ENCODE data around the gene TNS1.

The TNS1 gene

GRCh38 chr2:217890445-217890844 lies 112.3 kb downstream of the TNS1 start:
- no peak overlapping the region for H3K27ac ChIP-seq (ENCODE audit: low read depth, low read length)
- H3K27me3 ChIP-seq (ENCODE audit: insufficient read depth, low read length): no peaks in the 10 kb centered on the region
- no peaks in the 10 kb centered on the region for H3K4me1 ChIP-seq (ENCODE audit: insufficient read depth, low read length)
- H3K4me3 ChIP-seq (ENCODE audit: low read length): no peak overlapping the region
- H3K36me3 ChIP-seq (ENCODE audit: insufficient read depth, low read length): no peaks in the 10 kb centered on the region
- no peak overlapping the region for H3K9ac ChIP-seq (ENCODE audit: low read depth, low read length)
- WGBS: 89% methylated on average over 4 of the region's 4 CpGs
- no peaks in the 10 kb centered on the region for H3K9me3 ChIP-seq (ENCODE audit: insufficient read depth, low read depth, low read length)

- no peaks in the 10 kb centered on the region for H3K36me3 ChIP-seq (ENCODE audit: insufficient read depth, low read length)
- no peak overlapping the region for H3K27ac ChIP-seq (ENCODE audit: low read depth, low read length)
- WGBS: 93% methylated on average over 5 of the region's 5 CpGs
Observed at GRCh38 chr2:217889656-217890055, 113.1 kb downstream of the TNS1 start.

GRCh38 chr2:217887841-217888701 lies 114.7 kb downstream of the TNS1 start:
- no peaks in the 10 kb centered on the region for H3K9me3 ChIP-seq (ENCODE audit: insufficient read depth, low read depth, low read length)
- H3K27ac ChIP-seq (ENCODE audit: low read depth, low read length): no peak overlapping the region
- H3K36me3 ChIP-seq (ENCODE audit: insufficient read depth, low read length): no peaks in the 10 kb centered on the region
- no peaks in the 10 kb centered on the region for H3K4me1 ChIP-seq (ENCODE audit: insufficient read depth, low read length)
- H3K4me3 ChIP-seq (ENCODE audit: low read length): no peak overlapping the region
- no peak overlapping the region for H3K9ac ChIP-seq (ENCODE audit: low read depth, low read length)
- no peaks in the 10 kb centered on the region for H3K27me3 ChIP-seq (ENCODE audit: insufficient read depth, low read length)
- WGBS: 95% methylated on average over 16 of the region's 16 CpGs

More at GRCh38 chr2:217889656-217890055, 113.1 kb downstream of the TNS1 start:
- H3K9me3 ChIP-seq (ENCODE audit: insufficient read depth, low read depth, low read length): no peaks in the 10 kb centered on the region
- no peaks in the 10 kb centered on the region for H3K4me1 ChIP-seq (ENCODE audit: insufficient read depth, low read length)
- H3K9ac ChIP-seq (ENCODE audit: low read depth, low read length): no peak overlapping the region
- no peak overlapping the region for H3K4me3 ChIP-seq (ENCODE audit: low read length)
- H3K27me3 ChIP-seq (ENCODE audit: insufficient read depth, low read length): no peaks in the 10 kb centered on the region

GRCh38 chr2:217886720-217887309 lies 116.0 kb downstream of the TNS1 start:
- no peak overlapping the region for H3K4me3 ChIP-seq (ENCODE audit: low read length)
- no peaks in the 10 kb centered on the region for H3K27me3 ChIP-seq (ENCODE audit: insufficient read depth, low read length)
- H3K4me1 ChIP-seq (ENCODE audit: insufficient read depth, low read length): no peaks in the 10 kb centered on the region
- H3K27ac ChIP-seq (ENCODE audit: low read depth, low read length): no peak overlapping the region
- no peaks in the 10 kb centered on the region for H3K36me3 ChIP-seq (ENCODE audit: insufficient read depth, low read length)
- H3K9ac ChIP-seq (ENCODE audit: low read depth, low read length): no peak overlapping the region
- WGBS: 22% methylated on average over 5 of the region's 6 CpGs
- H3K9me3 ChIP-seq (ENCODE audit: insufficient read depth, low read depth, low read length): no peaks in the 10 kb centered on the region

GRCh38 chr2:217886091-217886490 lies 116.7 kb downstream of the TNS1 start:
- WGBS: 88% methylated on average over 3 of the region's 3 CpGs
- no peaks in the 10 kb centered on the region for H3K9me3 ChIP-seq (ENCODE audit: insufficient read depth, low read depth, low read length)
- H3K4me3 ChIP-seq (ENCODE audit: low read length): no peak overlapping the region
- H3K9ac ChIP-seq (ENCODE audit: low read depth, low read length): no peak overlapping the region
- H3K36me3 ChIP-seq (ENCODE audit: insufficient read depth, low read length): no peaks in the 10 kb centered on the region
- H3K27ac ChIP-seq (ENCODE audit: low read depth, low read length): no peak overlapping the region
- no peaks in the 10 kb centered on the region for H3K4me1 ChIP-seq (ENCODE audit: insufficient read depth, low read length)
- H3K27me3 ChIP-seq (ENCODE audit: insufficient read depth, low read length): no peaks in the 10 kb centered on the region

- Histone ChIP-seq H3K27me3 (ENCODE audit: insufficient read depth, low read length) (no peaks in the 10 kb centered on the region), H3K4me3 (ENCODE audit: low read length) (no peak overlapping the region), H3K4me1 (ENCODE audit: insufficient read depth, low read length) (no peaks in the 10 kb centered on the region), H3K9me3 (ENCODE audit: insufficient read depth, low read depth, low read length) (no peaks in the 10 kb centered on the region), H3K27ac (ENCODE audit: low read depth, low read length) (no peak overlapping the region), H3K36me3 (ENCODE audit: insufficient read depth, low read length) (no peaks in the 10 kb centered on the region), H3K9ac (ENCODE audit: low read depth, low read length) (no peak overlapping the region)
- WGBS: 90% methylated on average over 8 of the region's 8 CpGs
Observed at GRCh38 chr2:217884985-217885384, 117.8 kb downstream of the TNS1 start.

- Histone ChIP-seq H3K27me3 (ENCODE audit: insufficient read depth, low read length) (no peaks in the 10 kb centered on the region), H3K9me3 (ENCODE audit: insufficient read depth, low read depth, low read length) (no peaks in the 10 kb centered on the region), H3K9ac (ENCODE audit: low read depth, low read length) (no peak overlapping the region), H3K27ac (ENCODE audit: low read depth, low read length) (no peak overlapping the region), H3K4me1 (ENCODE audit: insufficient read depth, low read length) (no peaks in the 10 kb centered on the region), H3K36me3 (ENCODE audit: insufficient read depth, low read length) (no peaks in the 10 kb centered on the region), H3K4me3 (ENCODE audit: low read length) (no peak overlapping the region)
- WGBS: 84% methylated on average over 14 of the region's 14 CpGs
Observed at GRCh38 chr2:217880891-217881290, 121.9 kb downstream of the TNS1 start.

- Histone ChIP-seq H3K9ac (ENCODE audit: low read depth, low read length) (no peak overlapping the region), H3K9me3 (ENCODE audit: insufficient read depth, low read depth, low read length) (no peaks in the 10 kb centered on the region), H3K4me1 (ENCODE audit: insufficient read depth, low read length) (no peaks in the 10 kb centered on the region), H3K27me3 (ENCODE audit: insufficient read depth, low read length) (no peaks in the 10 kb centered on the region), H3K4me3 (ENCODE audit: low read length) (no peak overlapping the region), H3K27ac (ENCODE audit: low read depth, low read length) (no peak overlapping the region), H3K36me3 (ENCODE audit: insufficient read depth, low read length) (no peaks in the 10 kb centered on the region)
- 86% methylated on average over 5 of the region's 5 CpGs for WGBS
Observed at GRCh38 chr2:217880287-217880889, 122.4 kb downstream of the TNS1 start.

- Histone ChIP-seq H3K9ac (ENCODE audit: low read depth, low read length) (no peak overlapping the region), H3K36me3 (ENCODE audit: insufficient read depth, low read length) (no peaks in the 10 kb centered on the region), H3K9me3 (ENCODE audit: insufficient read depth, low read depth, low read length) (no peaks in the 10 kb centered on the region), H3K4me3 (ENCODE audit: low read length) (no peak overlapping the region), H3K4me1 (ENCODE audit: insufficient read depth, low read length) (no peaks in the 10 kb centered on the region), H3K27me3 (ENCODE audit: insufficient read depth, low read length) (no peaks in the 10 kb centered on the region), H3K27ac (ENCODE audit: low read depth, low read length) (no peak overlapping the region)
- 80% methylated on average over 15 of the region's 15 CpGs for WGBS
Observed at GRCh38 chr2:217878915-217879590, 123.7 kb downstream of the TNS1 start.

- H3K36me3 ChIP-seq (ENCODE audit: insufficient read depth, low read length): no peaks in the 10 kb centered on the region
- no peak overlapping the region for H3K9ac ChIP-seq (ENCODE audit: low read depth, low read length)
- H3K4me3 ChIP-seq (ENCODE audit: low read length): no peak overlapping the region
- no peak overlapping the region for H3K27ac ChIP-seq (ENCODE audit: low read depth, low read length)
- WGBS: 91% methylated on average over 8 of the region's 8 CpGs
- H3K4me1 ChIP-seq (ENCODE audit: insufficient read depth, low read length): no peaks in the 10 kb centered on the region
- H3K27me3 ChIP-seq (ENCODE audit: insufficient read depth, low read length): no peaks in the 10 kb centered on the region
- H3K9me3 ChIP-seq (ENCODE audit: insufficient read depth, low read depth, low read length): no peaks in the 10 kb centered on the region
Observed at GRCh38 chr2:217877866-217878265, 124.9 kb downstream of the TNS1 start.

- Histone ChIP-seq H3K4me3 (ENCODE audit: low read length) (no peak overlapping the region), H3K9ac (ENCODE audit: low read depth, low read length) (no peak overlapping the region), H3K27me3 (ENCODE audit: insufficient read depth, low read length) (no peaks in the 10 kb centered on the region), H3K9me3 (ENCODE audit: insufficient read depth, low read depth, low read length) (no peaks in the 10 kb centered on the region), H3K27ac (ENCODE audit: low read depth, low read length) (no peak overlapping the region), H3K4me1 (ENCODE audit: insufficient read depth, low read length) (no peaks in the 10 kb centered on the region), H3K36me3 (ENCODE audit: insufficient read depth, low read length) (no peaks in the 10 kb centered on the region)
- 93% methylated on average over 4 of the region's 4 CpGs for WGBS
Observed at GRCh38 chr2:217876253-217876570, 126.6 kb downstream of the TNS1 start.
